Stimulated activated CD4-positive, alpha-beta T cell treated with anti-CD3 and anti-CD28 coated beads, Interleukin-4, amount 100 ng/mL, for 4 hours (primary cell): Measurements from ENCODE around the gene FBXL7.

Source experiments
- DNase-seq, 2 experiments: peaks; one replicate each; pipeline ENCODE4 v3.0.0-alpha.2; 2020

FBXL7 gene

DNA sequence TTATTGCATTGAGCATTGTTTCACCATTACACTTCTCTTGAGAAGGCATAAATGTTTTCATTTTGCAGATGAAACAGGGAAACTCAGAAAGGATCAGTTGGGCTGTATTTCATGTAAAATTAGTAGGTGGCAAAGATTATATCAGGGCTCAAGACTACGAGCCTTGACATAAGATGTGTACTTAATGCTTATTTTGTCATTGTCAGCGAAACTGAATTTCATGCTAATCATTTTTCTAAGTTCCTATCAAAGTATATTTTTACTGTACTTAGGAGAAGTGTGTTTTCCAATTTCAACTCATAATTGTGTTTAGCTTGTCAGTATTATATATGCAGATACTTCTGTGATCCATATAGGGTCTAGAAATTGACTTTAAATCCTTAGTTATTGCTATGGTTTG is 123.8 kb downstream of the FBXL7 start:
- DNase-seq: no peak

GRCh38 chr5:15627109-15627508 is 127.1 kb downstream of the FBXL7 start:
- DNase-seq: no peak

GRCh38 chr5:15627647-15628046 is 127.7 kb downstream of the FBXL7 start:
- DNase-seq: no peak

DNA sequence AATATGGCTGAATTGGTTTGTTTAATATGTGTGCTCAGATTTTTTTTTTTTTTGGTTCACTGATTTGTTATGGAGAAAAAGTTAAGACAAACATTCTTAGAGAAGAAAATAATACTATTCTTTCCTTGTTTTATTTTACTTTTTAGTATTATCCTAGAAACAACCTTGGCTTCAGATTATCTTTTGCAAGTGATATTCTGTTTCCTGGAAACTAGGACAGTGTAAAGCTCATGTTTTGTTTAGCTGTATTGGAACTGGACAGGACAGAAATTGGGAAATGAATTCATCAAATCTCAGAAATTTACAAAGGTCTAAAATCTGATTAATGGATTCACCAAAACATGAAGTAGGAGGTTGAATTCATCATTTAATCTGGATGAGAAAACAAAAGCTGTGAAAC is 130.5 kb downstream of the FBXL7 start:
- no peak for DNase-seq

- no peak for DNase-seq
Observed at GRCh38 chr5:15634591-15635288, 134.8 kb downstream of the FBXL7 start.

DNA sequence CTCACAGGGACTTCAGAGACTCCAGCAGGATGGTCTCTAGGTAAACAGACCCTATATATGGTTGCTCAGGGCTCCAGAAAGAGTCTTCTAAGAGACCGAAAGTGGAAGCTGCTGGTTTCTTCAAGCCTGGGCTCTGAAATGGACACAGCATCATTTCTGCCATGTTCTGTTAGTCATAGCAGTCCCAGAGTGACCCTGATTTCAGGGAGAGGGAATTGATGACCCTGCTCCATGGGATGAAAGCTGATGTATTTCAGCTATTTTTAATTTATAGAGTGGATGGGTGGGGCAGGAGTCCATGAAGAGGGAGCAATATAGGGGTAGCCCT is 135.3 kb downstream of the FBXL7 start:
- no peak for DNase-seq

DNA sequence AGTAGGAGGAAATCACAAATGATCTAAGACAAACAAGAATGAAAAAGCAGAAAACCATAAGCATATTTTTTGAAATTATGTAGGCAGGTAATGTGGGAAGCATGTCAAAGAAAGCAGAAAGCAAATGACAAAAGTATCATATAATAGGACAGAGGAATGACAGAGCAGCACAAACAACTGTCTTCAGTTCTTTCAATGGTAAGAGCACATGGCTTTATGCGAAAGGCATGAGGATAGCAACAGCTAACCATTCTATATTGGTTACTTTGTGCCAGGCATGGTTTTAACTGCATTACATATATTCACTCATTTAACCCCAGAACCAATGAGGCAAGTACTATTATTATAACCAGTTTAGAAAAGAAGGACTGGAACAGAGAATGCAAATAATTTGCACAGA is 137.4 kb downstream of the FBXL7 start:
- DNase-seq: no peak

- DNase-seq: no peak
Observed at GRCh38 chr5:15637886-15638285, 137.9 kb downstream of the FBXL7 start.

- no peak for DNase-seq
Observed at GRCh38 chr5:15638296-15638695, 138.3 kb downstream of the FBXL7 start.

DNA sequence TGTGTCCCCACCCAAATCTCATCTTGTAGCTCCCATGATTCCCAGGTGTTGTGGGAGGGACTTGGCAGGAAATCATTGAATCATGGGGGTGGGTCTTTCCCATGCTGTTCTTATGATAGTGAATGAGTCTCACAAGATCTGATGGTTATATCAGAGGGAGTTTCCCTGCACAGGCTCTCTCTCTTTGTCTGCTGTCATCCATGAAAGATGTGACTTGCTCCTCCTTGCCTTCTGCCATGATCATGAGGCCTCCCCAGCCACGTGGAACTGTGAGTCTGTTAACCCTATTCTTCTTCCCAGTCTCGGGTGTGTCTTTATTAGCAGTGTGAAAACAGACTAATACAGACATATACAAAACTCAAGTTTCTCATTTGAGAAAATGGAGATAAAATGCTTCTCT is 139.3 kb downstream of the FBXL7 start:
- no peak for DNase-seq

DNA sequence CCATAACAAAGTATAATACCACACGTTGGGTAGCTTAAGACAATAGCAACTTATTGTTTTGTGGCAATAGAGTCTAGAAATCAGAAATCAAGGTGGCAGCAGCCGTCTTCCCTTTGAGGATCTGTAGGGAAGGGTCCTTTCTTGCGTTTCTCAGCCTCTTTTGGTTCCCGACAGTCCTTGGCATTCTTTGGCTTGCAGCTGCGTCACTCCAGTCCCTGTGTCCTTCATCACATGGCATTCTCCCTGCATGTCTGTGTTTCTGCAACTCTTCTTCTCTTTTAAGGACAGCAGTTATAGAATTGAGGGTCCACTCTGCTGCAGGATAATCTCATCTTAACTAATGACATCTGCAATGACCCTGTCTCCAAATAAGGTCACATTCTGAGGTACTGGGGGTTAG is 140.1 kb downstream of the FBXL7 start:
- DNase-seq: no peak

DNA sequence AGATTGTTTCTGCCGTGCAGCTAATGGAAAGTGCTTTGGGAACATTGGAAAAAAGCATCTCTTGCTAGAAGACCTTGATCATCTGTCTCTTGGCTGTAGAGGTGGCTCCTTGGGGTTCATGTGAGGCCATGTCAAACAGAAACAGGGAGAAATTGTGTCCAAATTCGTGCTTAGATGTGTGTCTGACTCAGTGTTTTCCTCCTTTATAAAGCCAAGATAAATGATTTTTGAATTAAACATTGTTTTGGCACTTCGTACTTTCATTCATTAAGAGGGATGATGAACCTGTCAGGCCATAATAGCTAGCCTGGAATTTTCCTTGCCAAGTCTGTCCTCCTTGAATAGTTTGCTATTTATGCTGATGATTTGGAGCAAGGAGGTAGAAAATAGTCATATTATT is 143.8 kb downstream of the FBXL7 start:
- no peak for DNase-seq

- DNase-seq: no peak
Observed at GRCh38 chr5:15645381-15646160, 145.6 kb downstream of the FBXL7 start.

DNA sequence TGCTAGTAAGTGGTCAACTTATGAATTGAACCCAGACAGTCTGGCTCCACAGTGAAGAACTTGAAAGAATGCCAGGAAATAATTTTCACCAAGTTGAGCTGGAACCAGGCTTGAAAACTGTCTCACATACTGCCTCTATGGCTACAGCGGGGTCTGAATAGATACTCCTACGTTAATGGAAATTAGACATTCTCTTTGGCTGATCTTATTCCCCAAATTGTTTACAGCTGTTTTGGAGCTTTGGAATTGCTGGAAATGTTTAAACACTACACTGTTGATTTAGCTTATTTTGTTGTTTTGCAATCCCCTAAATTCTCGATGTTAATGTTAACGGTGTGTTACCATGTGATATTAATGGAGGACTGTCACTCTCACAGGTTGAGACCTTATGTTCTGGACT is 146.4 kb downstream of the FBXL7 start:
- no peak for DNase-seq

DNA sequence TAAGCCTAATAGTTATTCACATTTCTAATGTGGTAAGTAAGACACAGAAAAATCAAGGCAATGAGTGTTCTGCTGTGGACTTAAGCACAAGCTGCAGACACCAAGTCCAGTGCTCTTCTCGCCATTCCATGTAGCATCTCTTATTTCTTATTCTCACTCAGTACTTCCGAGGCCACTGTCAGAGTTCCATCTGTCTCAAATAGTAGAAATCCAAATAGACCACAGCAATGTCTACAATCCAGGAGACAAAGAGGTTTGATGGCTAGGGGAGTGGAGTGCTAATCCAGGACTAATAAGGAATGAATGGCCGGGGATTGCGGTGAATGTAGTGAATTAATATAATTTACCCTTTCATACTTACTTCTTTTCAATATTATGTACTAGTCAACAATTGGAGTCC is 147.3 kb downstream of the FBXL7 start:
- no peak for DNase-seq

DNA sequence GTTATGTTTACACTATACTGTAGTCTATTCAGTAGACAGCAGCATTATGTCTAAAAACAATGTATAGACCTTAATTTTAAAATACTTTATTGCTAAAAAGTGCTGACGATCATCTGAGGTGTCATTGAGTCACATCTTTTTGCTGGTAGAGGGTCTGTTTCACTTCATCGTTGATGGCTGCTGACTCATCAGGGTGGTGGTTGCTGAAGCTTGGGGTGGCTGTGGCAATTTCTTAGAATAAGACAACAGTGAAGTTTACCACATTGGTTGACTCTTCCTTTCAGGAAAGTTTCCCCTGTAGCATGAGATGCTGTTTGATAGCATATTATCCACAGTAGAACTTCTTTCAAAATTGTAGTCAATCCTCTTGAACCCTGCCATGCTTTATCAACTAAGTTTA is 150.3 kb downstream of the FBXL7 start:
- no peak for DNase-seq

- DNase-seq: no peak
Observed at GRCh38 chr5:15654779-15655178, 154.8 kb downstream of the FBXL7 start.

- no peak for DNase-seq
Observed at GRCh38 chr5:15655683-15656082, 155.7 kb downstream of the FBXL7 start.

DNA sequence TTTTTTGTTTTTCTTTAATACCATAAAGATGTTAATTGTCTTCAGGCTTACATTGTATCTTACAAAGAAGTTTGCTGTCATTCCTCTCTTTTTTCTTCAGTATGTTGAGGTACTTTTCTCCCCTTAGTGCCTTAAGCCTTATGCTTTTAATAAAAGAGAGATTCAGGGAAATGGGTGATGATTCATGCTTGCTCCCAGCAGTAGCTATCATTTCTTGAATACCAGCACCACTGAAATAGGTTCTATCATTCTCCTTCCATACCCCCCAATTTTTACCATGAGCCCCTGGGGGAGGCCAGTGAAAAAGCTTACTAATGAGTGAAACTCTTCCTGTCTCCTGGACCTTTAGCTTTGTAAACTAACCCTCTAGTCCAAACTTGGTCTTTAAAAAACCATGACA is 165.0 kb downstream of the FBXL7 start:
- DNase-seq: no peak

DNA sequence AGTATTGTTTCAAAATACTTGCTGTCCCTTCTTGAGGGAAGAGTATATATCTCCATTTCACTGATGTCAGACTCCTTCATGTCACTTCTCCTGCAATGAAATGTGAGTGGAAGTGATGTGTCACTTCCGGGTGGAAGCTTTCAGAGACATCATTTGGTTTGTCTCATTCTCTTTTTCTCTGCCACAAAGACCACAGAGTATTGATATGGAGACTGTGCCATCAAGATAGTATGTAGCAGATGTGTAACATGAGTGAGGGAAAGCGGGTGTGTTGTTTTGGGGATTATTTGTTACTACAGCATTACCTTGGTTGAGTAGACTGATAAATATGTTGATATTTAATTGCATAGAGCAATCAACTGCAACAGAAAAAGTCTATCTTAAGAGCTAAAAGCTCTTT is 169.8 kb downstream of the FBXL7 start:
- DNase-seq: no peak

- DNase-seq: no peak
Observed at GRCh38 chr5:15674716-15675115, 174.7 kb downstream of the FBXL7 start.

GRCh38 chr5:15676591-15676990 is 176.6 kb downstream of the FBXL7 start:
- no peak for DNase-seq

GRCh38 chr5:15679161-15679560 is 179.2 kb downstream of the FBXL7 start:
- DNase-seq: no peak

DNA sequence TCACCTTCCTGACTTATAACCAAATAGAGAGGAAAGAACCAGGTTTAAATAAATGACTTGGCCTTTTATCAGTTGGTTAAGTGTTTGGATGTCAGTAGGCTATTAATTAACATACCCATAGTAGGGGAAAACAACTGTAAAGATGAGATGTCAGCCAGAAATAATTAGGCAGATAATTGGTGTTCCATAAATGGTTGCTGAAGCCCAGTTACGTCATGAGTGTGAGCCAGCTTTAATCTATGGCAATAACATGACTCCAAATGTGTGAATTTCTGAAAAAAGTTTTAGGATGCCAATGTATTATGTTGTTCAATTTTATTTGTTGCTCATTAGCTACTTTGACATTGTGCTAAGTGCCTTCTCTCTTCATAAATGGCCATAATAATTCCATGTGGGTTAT is 180.5 kb downstream of the FBXL7 start:
- no peak for DNase-seq

DNA sequence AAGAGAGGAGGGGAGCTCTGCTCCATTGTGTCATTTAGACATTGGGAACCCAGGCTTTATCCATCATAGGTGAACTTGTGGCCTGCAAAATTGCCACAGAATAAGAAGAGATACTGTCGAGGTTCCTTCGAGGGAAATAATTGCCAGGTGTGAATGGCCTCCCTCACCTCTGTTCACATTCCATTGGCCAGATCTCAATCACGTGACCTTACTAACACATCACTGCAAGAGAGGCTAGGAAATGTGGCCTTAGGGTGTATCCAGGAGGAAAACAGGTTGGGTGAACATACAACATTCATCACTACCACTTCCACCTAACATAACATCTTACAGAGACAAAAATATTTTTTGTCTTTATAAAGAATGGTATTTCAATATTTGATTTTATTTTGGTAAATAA is 182.1 kb downstream of the FBXL7 start:
- DNase-seq: no peak
